Psoas muscle (tissue), 8 donors: Measurements from ENCODE around the gene DYNC2LI1. TPM values are rescaled to one million over a fixed set of nuclear protein-coding genes. Genes with fewer than 3 reads are reported as not detected.

Source experiments
- ATAC-seq, 4 donors: fragments of 200-7000 bp; cut with Tn5 transposase; one replicate each; pipeline ENCODE4 v1.9.1; 2020; ENCODE audit warnings: moderate library complexity in 3 of 4, mild to moderate bottlenecking in 2 of 4
- DNase-seq, 2 donors: peaks; one replicate each; pipeline ENCODE4 v3.0.0-alpha.2; 2020
- H3K27ac ChIP-seq: fragments of 200-600 bp; one replicate; pipeline ENCODE4 v1.8.0; 2022
- H3K27me3 ChIP-seq, 3 donors: fragments of 200-600 bp in 1 of 3; one replicate each; pipeline versions ENCODE4 v1.6.1 to v1.8.0; 2013 to 2022; ENCODE audit warnings: low read length in 2 of 3, mild to moderate bottlenecking in 2 of 3, moderate library complexity in 1 of 3; ENCODE audit not compliant: insufficient read depth in 3 of 3
- H3K36me3 ChIP-seq, 2 donors: fragments of 200-600 bp in 1 of 2; one replicate each; pipeline versions ENCODE4 v1.6.1 to v1.8.0; 2013 to 2022; ENCODE audit warnings: low read depth in 1 of 2, mild to moderate bottlenecking in 1 of 2, moderate library complexity in 1 of 2; ENCODE audit not compliant: insufficient read depth in 1 of 2
- H3K4me1 ChIP-seq: fragments of 200-600 bp; one replicate; pipeline ENCODE4 v1.8.0; 2022
- H3K4me3 ChIP-seq: fragments of 200-600 bp; one replicate; pipeline ENCODE4 v1.8.0; 2022; ENCODE audit warnings: mild to moderate bottlenecking
- H3K9me3 ChIP-seq: fragments of 200-600 bp; one replicate; pipeline ENCODE4 v1.8.0; 2022
- CTCF ChIP-seq: fragments of 200-600 bp; IDR thresholded peaks from one replicate; pipeline ENCODE4 v1.8.0; 2022; ENCODE audit warnings: antibody characterized with exemption
- WGBS, 3 donors: extraction: QIAGEN DNeasy Blood & Tissue Kit; methylation state at CpG; one replicate each; pipeline versions ENCODE4 v1.1.6 to v1.1.7; 2013; 5-methylcytosine and 5-hydroxymethylcytosine counted together
- intact Hi-C, 2 donors: fragments of 100-400 bp; cut with DNase I; formaldehyde crosslinking; loops; one replicate each; pipeline versions ENCODE4 v1.11.0 to v1.14.2; 2022
- polyA plus RNA-seq, 3 donors: library from polyadenylated mRNA; stranded (reverse); fragments of 200-250 nt; gene quantifications; one replicate each; pipeline ENCODE4 v1.2.3, GENCODE V29; 2013
- total RNA-seq, 4 donors: library from RNA; stranded (reverse); fragmentation: NEBNext Ultra II Directional in 2 of 4; extraction: Animal tissue kit (Norgen Biotek cat#: 25700) in 2 of 4; gene quantifications; one replicate each; pipeline versions ENCODE4 v1.2.1 to v1.2.4, GENCODE V29; 2021 to 2023
- donor health status: healthy with polysubstance abuse.
- donor health status: DM: no; HTN: no; CAD: no; lungs with moderate emphysema.
- donor health status: Bipolar disorder and iron deficiency.
- donor health status: healthy.
- donor health status: DM: yes; HTN: yes; CAD: no.
- donor health status: DM: no; HTN: no; CAD: no.
- donor health status: DM: no; HTN: no; CAD: no.
- donor health status: DM: yes; HTN: yes; CAD: no.

The DYNC2LI1 gene
- total and polyA plus RNA-seq, 7 donors = 3.4 to 23.7 (median 8.9) TPM

GRCh38 chr2:43854671-43855070, 80.8 kb downstream of the DYNC2LI1 start:
- WGBS, 3 donors = 72 to 80% (median 73%) methylated on average over 3 of the region's 3 CpGs
- DNase-seq (no peak), ATAC-seq (no peak)
- Histone ChIP-seq H3K36me3 (no peaks in the 10 kb centered on the region), H3K4me3 (no peak overlapping the region), H3K27ac (no peak overlapping the region), H3K4me1 (no peaks in the 10 kb centered on the region), H3K9me3 (no peaks in the 10 kb centered on the region), H3K27me3 (peaks cover 0 to 18% (median 4%) of the 10 kb centered on the region in 3 donors)
- intact Hi-C loops = no loop called here
- TF ChIP-seq CTCF = no peak

GRCh38 chr2:43855292-43855691, 81.5 kb downstream of the DYNC2LI1 start:
- TF ChIP-seq CTCF = no peak
- Histone ChIP-seq H3K36me3 (no peaks in the 10 kb centered on the region), H3K4me3 (no peak overlapping the region), H3K27ac (no peak overlapping the region), H3K9me3 (no peaks in the 10 kb centered on the region), H3K27me3 (peaks cover 0 to 18% (median 4%) of the 10 kb centered on the region in 3 donors), H3K4me1 (no peaks in the 10 kb centered on the region)
- 88 to 90% (median 88%) methylated on average over 2 of the region's 2 CpGs for WGBS, 3 donors
- no peak for DNase-seq
- no peak for ATAC-seq
- intact Hi-C loops = no loop called here

Other genes starting within 250 kb of the DYNC2LI1 start
- gene THADA, start 178.0 kb upstream of the DYNC2LI1 start, total RNA-seq = 10 to 100 TPM; 11.4 to 17.4 (median 12.9) TPM
- gene THADA, start 178.0 kb upstream of the DYNC2LI1 start, polyA plus RNA-seq = 10 to 100 TPM in 2 of 3 donors, 1 to 10 TPM in 1; 8.1 to 11.6 (median 11.3) TPM
- 1 to 10 TPM in 1 of 4 donors, under 1 TPM in 3; 0.34 to 2.2 (median 0.56) TPM for gene PLEKHH2, start 136.8 kb upstream of the DYNC2LI1 start, total RNA-seq
- under 1 TPM; 0.14 to 0.39 (median 0.38) TPM for gene PLEKHH2, start 136.8 kb upstream of the DYNC2LI1 start, polyA plus RNA-seq
- gene C1GALT1C1L, start 97.6 kb upstream of the DYNC2LI1 start, total RNA-seq = under 1 TPM in 3 of 4 donors, not detected in 1; 0.23 to 0.56 (median 0.26) TPM
- under 1 TPM; 0.16 to 0.43 (median 0.39) TPM for gene C1GALT1C1L, start 97.6 kb upstream of the DYNC2LI1 start, polyA plus RNA-seq
- gene ABCG5, start 64.8 kb downstream of the DYNC2LI1 start, total RNA-seq = not detected
- under 1 TPM in 2 of 3 donors, not detected in 1; 0.01 to 0.08 TPM for gene ABCG5, start 64.8 kb downstream of the DYNC2LI1 start, polyA plus RNA-seq
- gene ABCG8, start 64.9 kb downstream of the DYNC2LI1 start, total RNA-seq = not detected
- under 1 TPM in 1 of 3 donors, not detected in 2; 0.05 TPM for gene ABCG8, start 64.9 kb downstream of the DYNC2LI1 start, polyA plus RNA-seq
- 100 to 1,000 TPM; 100 to 198 (median 109) TPM for gene LRPPRC, start 221.9 kb downstream of the DYNC2LI1 start, total RNA-seq
- 10 to 100 TPM; 47.3 to 80.4 (median 67.4) TPM for gene LRPPRC, start 221.9 kb downstream of the DYNC2LI1 start, polyA plus RNA-seq